ENCODE results near the gene FCAR. TPM values are rescaled to one million over a fixed set of nuclear protein-coding genes. Genes with fewer than 3 reads are reported as not detected.

Gene FCAR
- total RNA-seq, 1 donor from 2014 or later, result 16.3 TPM

Other genes with a start within 250 kb of the FCAR start
- gene LILRB1, start 243.8 kb upstream of the FCAR start, total RNA-seq, result 10.5 TPM
- 14.2 TPM for gene LILRB4, start 211.2 kb upstream of the FCAR start, total RNA-seq
- gene KIR3DL3, start 149.8 kb upstream of the FCAR start, total RNA-seq, result not detected
- not detected for gene KIR2DL3, start 135.7 kb upstream of the FCAR start, total RNA-seq
- not detected for gene KIR2DL1, start 104.4 kb upstream of the FCAR start, total RNA-seq
- 0.22 TPM for gene KIR2DL4, start 70.6 kb upstream of the FCAR start, total RNA-seq
- not detected for gene KIR3DL1, start 57.8 kb upstream of the FCAR start, total RNA-seq
- gene KIR2DS4, start 41.6 kb upstream of the FCAR start, total RNA-seq, result not detected
- gene KIR3DL2, start 23.8 kb upstream of the FCAR start, total RNA-seq, result not detected
- 0.51 TPM for gene NCR1, start 31.9 kb downstream of the FCAR start, total RNA-seq
- not detected for gene NLRP7, start 73.3 kb downstream of the FCAR start, total RNA-seq
- gene NLRP2, start 92.1 kb downstream of the FCAR start, total RNA-seq, result 0.55 TPM
- gene GP6, start 164.0 kb downstream of the FCAR start, total RNA-seq, result 0.19 TPM
- gene RDH13, start 188.9 kb downstream of the FCAR start, total RNA-seq, result 8.2 TPM
- gene EPS8L1, start 201.6 kb downstream of the FCAR start, total RNA-seq, result 0.58 TPM
- 130 TPM for gene PPP1R12C, start 243.4 kb downstream of the FCAR start, total RNA-seq

Data from mesenteric fat pad (tissue), 1 donor.